Mesenchymal stem cell (in vitro differentiated cells and primary cell): ENCODE measurements around the gene RIC1.
A peak's percentile ranks its signal among the peaks of the same experiment; 100 is the strongest.
"Not testable (repeated sequence)": the region's sequence is repeated elsewhere in the genome, so short reads cannot be mapped to it uniquely, and the experiment has no call there.

Source experiments
- DNase-seq: peaks from one replicate; pipeline ENCODE4 v3.0.0-alpha.2; 2013
- H2AFZ ChIP-seq: one replicate; pipeline ENCODE4 v1.6.1; 2013; ENCODE audit warnings: low read depth, mild to moderate bottlenecking, control low read depth, inconsistent platforms, low read length, moderate library complexity
- H2AK5ac ChIP-seq: 2 replicates; pipeline ENCODE4 v1.6.1; 2013; ENCODE audit warnings: low read length, moderate library complexity, mild to moderate bottlenecking, inconsistent platforms; ENCODE audit not compliant: severe bottlenecking
- H2BK120ac ChIP-seq: one replicate; pipeline ENCODE4 v1.6.1; 2013; ENCODE audit warnings: low read depth, mild to moderate bottlenecking, inconsistent platforms, low read length, moderate library complexity
- H2BK12ac ChIP-seq, 2 experiments: one replicate each; pipeline ENCODE4 v1.6.1; 2013; ENCODE audit warnings: inconsistent platforms in 2 of 2, low read length in 2 of 2, mild to moderate bottlenecking in 2 of 2, moderate library complexity in 2 of 2, control low read depth in 1 of 2
- H2BK15ac ChIP-seq: one replicate; pipeline ENCODE4 v1.6.1; 2013; ENCODE audit warnings: mild to moderate bottlenecking, low read depth, inconsistent platforms; ENCODE audit not compliant: poor library complexity, severe bottlenecking
- H2BK5ac ChIP-seq: 2 replicates; pipeline ENCODE4 v1.6.1; 2013; ENCODE audit warnings: low read depth, mild to moderate bottlenecking, low read length, control low read depth, inconsistent platforms; ENCODE audit not compliant: poor library complexity, severe bottlenecking
- H3K14ac ChIP-seq, 2 experiments: one replicate each; pipeline ENCODE4 v1.6.1; 2013; ENCODE audit warnings: inconsistent platforms in 2 of 2, low read length in 2 of 2, control low read depth in 1 of 2, mild to moderate bottlenecking in 1 of 2, moderate library complexity in 1 of 2
- H3K18ac ChIP-seq, 2 experiments: one replicate each; pipeline ENCODE4 v1.6.1; 2013; ENCODE audit warnings: inconsistent platforms in 2 of 2, low read length in 2 of 2, control low read depth in 1 of 2, low read depth in 1 of 2, mild to moderate bottlenecking in 1 of 2
- H3K23ac ChIP-seq, 2 experiments: one replicate each; pipeline ENCODE4 v1.6.1; 2013; ENCODE audit warnings: inconsistent platforms in 2 of 2, low read length in 2 of 2, mild to moderate bottlenecking in 2 of 2, moderate library complexity in 2 of 2, control low read depth in 1 of 2
- H3K27ac ChIP-seq: 2 replicates; pipeline ENCODE4 v1.5.1; 2013; ENCODE audit warnings: mild to moderate bottlenecking, moderate library complexity, low read length, control low read depth, inconsistent platforms; ENCODE audit not compliant: poor library complexity, severe bottlenecking
- H3K27me3 ChIP-seq, 2 experiments: 2 replicates each; pipeline versions ENCODE4 v1.6.1 to v1.7.0; 2013; ENCODE audit warnings: low read length in 2 of 2, mild to moderate bottlenecking in 2 of 2, moderate library complexity in 2 of 2, control low read depth in 1 of 2, inconsistent platforms in 1 of 2; ENCODE audit not compliant: control insufficient read depth in 1 of 2, insufficient read depth in 1 of 2
- H3K36me3 ChIP-seq, 2 experiments: 2 replicates each; pipeline versions ENCODE4 v1.6.1 to v1.7.0; 2013; ENCODE audit warnings: low read length in 2 of 2, control low read depth in 1 of 2, inconsistent platforms in 1 of 2, low read depth in 1 of 2, mild to moderate bottlenecking in 1 of 2; ENCODE audit not compliant: insufficient read depth in 2 of 2, control insufficient read depth in 1 of 2
- H3K4ac ChIP-seq, 2 experiments: one replicate each; pipeline ENCODE4 v1.6.1; 2013; ENCODE audit warnings: inconsistent platforms in 2 of 2, low read length in 2 of 2, mild to moderate bottlenecking in 2 of 2, moderate library complexity in 2 of 2, control low read depth in 1 of 2, low read depth in 1 of 2
- H3K4me1 ChIP-seq: 2 replicates; pipeline ENCODE4 v1.6.1; 2013; ENCODE audit warnings: low read depth, low read length, control low read depth; ENCODE audit not compliant: control insufficient read depth, insufficient read depth
- H3K4me2 ChIP-seq: 2 replicates; pipeline ENCODE4 v1.6.1; 2013; ENCODE audit warnings: low read length, mild to moderate bottlenecking, inconsistent platforms; ENCODE audit not compliant: poor library complexity, severe bottlenecking
- H3K4me3 ChIP-seq, 2 experiments: 2 replicates each; pipeline versions ENCODE4 v1.5.1 to v1.7.0; 2013; ENCODE audit warnings: low read length in 2 of 2, mild to moderate bottlenecking in 2 of 2, control low read depth in 1 of 2, low read depth in 1 of 2; ENCODE audit not compliant: insufficient read depth in 1 of 2
- H3K79me1 ChIP-seq: replicated peaks from 2 replicates; pipeline ENCODE4 v1.6.1; 2013; ENCODE audit warnings: mild to moderate bottlenecking, control low read depth, low read length, inconsistent platforms; ENCODE audit not compliant: poor library complexity, severe bottlenecking
- H3K9ac ChIP-seq: 2 replicates; pipeline ENCODE4 v1.7.0; 2013; ENCODE audit warnings: mild to moderate bottlenecking, low read length, moderate library complexity
- H3K9me3 ChIP-seq: 2 replicates; pipeline ENCODE4 v1.7.0; 2013; ENCODE audit warnings: mild to moderate bottlenecking, low read length; ENCODE audit not compliant: control insufficient read depth
- H4K8ac ChIP-seq: one replicate; pipeline ENCODE4 v1.6.1; 2013; ENCODE audit warnings: inconsistent platforms, mild to moderate bottlenecking, low read length, moderate library complexity
- H4K91ac ChIP-seq: one replicate; pipeline ENCODE4 v1.6.1; 2013; ENCODE audit warnings: mild to moderate bottlenecking, low read length, inconsistent platforms
- WGBS: methylation state at CpG from one replicate; pipeline ENCODE4 v1.1.7; 2013; ENCODE audit warnings: mixed read lengths; 5-methylcytosine and 5-hydroxymethylcytosine counted together

The RIC1 gene

DNA sequence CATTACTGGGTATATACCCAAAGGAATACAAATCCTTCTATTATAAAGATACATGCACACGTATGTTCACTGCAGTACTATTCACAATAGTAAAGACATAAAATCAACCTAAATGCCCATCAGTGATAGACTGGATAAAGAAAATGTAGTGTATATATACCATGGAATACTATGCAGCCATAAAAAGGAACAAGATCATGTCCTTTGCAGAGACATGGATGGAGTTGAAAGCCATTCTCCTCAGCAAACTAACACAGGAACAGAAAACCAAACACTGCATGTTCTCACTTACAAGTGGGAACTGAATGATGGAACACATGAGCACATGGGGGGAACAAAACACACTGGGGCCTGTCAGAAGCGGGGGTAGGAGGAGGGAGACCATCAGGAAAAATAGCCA, 47.2 kb upstream of the RIC1 start:
- not testable (repeated sequence) for H2BK120ac ChIP-seq, H3K9ac ChIP-seq, H4K8ac ChIP-seq, H2BK15ac ChIP-seq, H3K9me3 ChIP-seq, H3K27me3 ChIP-seq, H2BK5ac ChIP-seq, H3K14ac ChIP-seq, H3K79me1 ChIP-seq, H3K4ac ChIP-seq, H3K27ac ChIP-seq, H2AFZ ChIP-seq, H2AK5ac ChIP-seq, H3K36me3 ChIP-seq, DNase-seq, H3K4me2 ChIP-seq, H3K23ac ChIP-seq, H2BK12ac ChIP-seq, H3K4me1 ChIP-seq, H3K4me3 ChIP-seq
- WGBS, result 100% methylated on average over 1 of the region's 2 CpGs
- Histone ChIP-seq H4K91ac (peak overlapping the region; percentile 31), H3K18ac (peak overlapping the region in 1 of 2 experiments; percentile 11)

DNA sequence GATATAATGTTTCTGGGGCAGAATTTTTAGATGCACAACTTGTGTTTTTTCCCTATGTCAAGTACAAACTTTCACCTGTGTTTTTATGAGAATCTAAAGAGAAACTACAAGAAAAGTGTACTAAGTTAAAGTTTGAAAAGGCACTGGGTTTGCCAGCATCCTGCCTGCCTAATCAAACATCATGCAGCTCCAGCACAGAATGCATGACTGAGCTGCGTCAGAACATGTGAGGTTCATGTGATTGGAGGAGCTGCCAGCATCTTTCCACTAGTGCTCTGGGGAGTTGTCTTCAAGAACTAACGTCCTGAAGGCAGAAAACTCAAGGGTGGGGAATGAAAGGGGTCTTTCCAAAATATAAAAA, 46.1 kb upstream of the RIC1 start:
- Histone ChIP-seq H3K27me3 (no peaks in the 10 kb centered on the region), H3K9ac (peak overlapping the region; percentile 79), H3K4me3 (peak overlapping the region in 1 of 2 experiments; percentile 5), H3K23ac (no peak overlapping the region), H3K4me1 (peaks cover 5% of the 10 kb centered on the region), H2BK12ac (no peak overlapping the region), H3K4me2 (no peak overlapping the region), H3K9me3 (no peaks in the 10 kb centered on the region), H3K27ac (peak overlapping the region; percentile 46), H4K8ac (no peak overlapping the region), H2BK5ac (no peak overlapping the region), H3K79me1 (no peaks in the 10 kb centered on the region), H2BK120ac (no peak overlapping the region), H2BK15ac (no peak overlapping the region), H3K36me3 (no peaks in the 10 kb centered on the region), H3K14ac (no peak overlapping the region), H4K91ac (no peak overlapping the region), H3K18ac (peak overlapping the region in 1 of 2 experiments; percentile 68), H3K4ac (peak overlapping the region in 1 of 2 experiments; percentile 35), H2AFZ (no peak overlapping the region), H2AK5ac (no peak overlapping the region)
- peak; percentile 70 for DNase-seq
- WGBS, result 24% methylated on average over 2 of the region's 2 CpGs

DNA sequence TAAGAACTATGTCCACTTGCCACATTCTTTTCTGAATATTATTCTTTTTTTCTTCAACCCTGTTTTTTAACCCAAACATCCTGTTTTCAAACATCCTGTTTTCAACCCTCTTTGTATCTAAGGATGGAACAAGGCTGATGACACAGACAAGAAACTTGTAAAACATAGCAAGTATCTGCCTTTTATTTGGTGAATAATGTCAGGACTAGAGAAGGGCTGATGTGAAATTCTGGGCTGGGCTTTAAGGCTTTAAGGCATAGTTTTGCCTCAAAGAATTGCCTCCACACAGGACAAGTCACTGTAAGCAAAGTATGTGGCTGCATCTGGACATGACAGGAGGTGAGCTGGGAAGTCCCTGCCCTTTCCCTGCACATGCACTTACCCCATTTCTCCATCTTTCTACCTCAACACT, 42.5 kb upstream of the RIC1 start:
- Histone ChIP-seq H3K36me3 (no peaks in the 10 kb centered on the region), H3K79me1 (no peaks in the 10 kb centered on the region), H3K18ac (peak overlapping the region; percentile 56 to 93), H2AK5ac (no peak overlapping the region), H3K23ac (no peak overlapping the region), H3K4ac (peak overlapping the region in 1 of 2 experiments; percentile 54), H3K4me1 (peaks cover 5% of the 10 kb centered on the region), H3K4me3 (no peak overlapping the region), H3K27me3 (no peaks in the 10 kb centered on the region), H2BK15ac (no peak overlapping the region), H2BK120ac (no peak overlapping the region), H2AFZ (no peak overlapping the region), H3K27ac (no peak overlapping the region), H4K8ac (peak overlapping the region; percentile 69), H3K4me2 (no peak overlapping the region), H4K91ac (no peak overlapping the region), H2BK5ac (no peak overlapping the region), H3K14ac (no peak overlapping the region), H2BK12ac (peak overlapping the region; percentile 77 to 94), H3K9me3 (no peaks in the 10 kb centered on the region), H3K9ac (peak overlapping the region; percentile 27)
- DNase-seq, result peak; percentile 76

DNA sequence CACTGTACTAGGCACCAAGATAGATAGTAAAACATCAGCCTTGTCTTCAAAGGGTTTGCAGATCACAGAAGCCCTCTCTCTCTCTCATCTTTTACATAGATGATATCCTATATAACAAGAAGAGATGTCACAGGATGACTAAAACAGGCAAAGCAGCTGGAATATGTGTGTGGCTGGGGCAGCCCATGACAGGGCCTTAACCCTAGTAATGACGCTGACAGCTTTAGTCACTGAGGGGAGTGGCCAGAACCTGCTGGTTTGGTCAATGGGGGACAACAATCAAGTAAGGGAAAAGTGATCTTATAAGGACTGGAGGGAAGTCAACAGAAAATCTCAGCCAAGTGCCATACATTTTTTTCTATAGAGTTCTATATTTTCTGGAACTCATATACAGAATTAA, 41.9 kb upstream of the RIC1 start:
- H3K27me3 ChIP-seq, result no peaks in the 10 kb centered on the region
- H2BK120ac ChIP-seq, result peak overlapping the region; percentile 49
- no peak overlapping the region for H3K23ac ChIP-seq
- H2BK5ac ChIP-seq, result no peak overlapping the region
- H3K4me1 ChIP-seq, result peaks cover 5% of the 10 kb centered on the region
- WGBS, result 4% methylated on average over 1 of the region's 1 CpG
- H3K27ac ChIP-seq, result no peak overlapping the region
- H3K14ac ChIP-seq, result no peak overlapping the region
- H3K4ac ChIP-seq, result peak overlapping the region in 1 of 2 experiments; percentile 54
- no peak overlapping the region for H3K4me2 ChIP-seq
- H2AFZ ChIP-seq, result no peak overlapping the region
- no peaks in the 10 kb centered on the region for H3K9me3 ChIP-seq
- H4K8ac ChIP-seq, result peak overlapping the region; percentile 75
- H2AK5ac ChIP-seq, result no peak overlapping the region
- H2BK15ac ChIP-seq, result no peak overlapping the region
- no peak overlapping the region for H3K4me3 ChIP-seq
- H4K91ac ChIP-seq, result peak overlapping the region; percentile 68
- H3K36me3 ChIP-seq, result no peaks in the 10 kb centered on the region
- peak overlapping the region in 1 of 2 experiments; percentile 93 for H3K18ac ChIP-seq
- H2BK12ac ChIP-seq, result peak overlapping the region; percentile 58 to 94
- peak; percentile 91 for DNase-seq
- H3K9ac ChIP-seq, result peak overlapping the region; percentile 27
- H3K79me1 ChIP-seq, result no peaks in the 10 kb centered on the region
